ENCODE results near the gene CRYZ. TPM values are rescaled to one million over a fixed set of nuclear protein-coding genes. Genes with fewer than 3 reads are reported as not detected.
A peak's percentile ranks its signal among the peaks of the same experiment; 100 is the strongest.
"Not testable (repeated sequence)": the region's sequence is repeated elsewhere in the genome, so short reads cannot be mapped to it uniquely, and the experiment has no call there.

The CRYZ gene
- total RNA-seq, 6 experiments from 2014 or later: 127 to 177 (median 150) TPM

DNA sequence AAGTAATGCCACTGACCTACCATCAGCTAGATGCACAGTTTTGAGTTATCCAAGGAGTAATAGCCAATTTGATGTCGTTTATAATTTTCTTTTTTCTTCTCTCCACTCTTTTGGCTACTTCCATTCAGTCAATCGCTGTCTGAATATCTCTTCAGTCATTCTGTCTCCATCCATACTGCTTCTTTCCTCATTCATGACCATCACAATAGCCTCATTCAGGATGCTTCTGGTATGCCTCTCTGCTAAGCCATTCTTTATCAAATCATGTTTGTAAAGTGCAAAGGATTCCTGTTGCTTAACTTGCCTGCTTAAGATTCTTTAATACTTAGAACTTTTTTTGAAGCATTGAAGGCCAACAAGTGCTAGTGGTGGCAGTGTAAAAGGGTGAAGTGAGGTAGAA, 20.3 kb upstream of the CRYZ start:
- TF ChIP-seq CTCF (IDR thresholded peaks at IDR 0.05): no peak
- TF ChIP-seq POLR2A (IDR thresholded peaks at IDR 0.05): no peak
- 95% methylated on average over 2 of the region's 2 CpGs for WGBS (ENCODE audit: insufficient coverage, low coverage, low lambda C conversion rate, missing lambda C conversion rate)
- peaks cover 0 to 25% (median 12%) of the 10 kb centered on the region in 4 donors for H3K36me3 ChIP-seq
- DNase-seq: no peak
- no peak for ATAC-seq
- H3K27me3 ChIP-seq: no peaks in the 10 kb centered on the region
- intact Hi-C loops (cut with DNase I): no loop called here
- no peak overlapping the region for H3K4me3 ChIP-seq
- H3K4me1 ChIP-seq: no peaks in the 10 kb centered on the region
- H3K27ac ChIP-seq: no peak overlapping the region
- no peaks in the 10 kb centered on the region for H3K9me3 ChIP-seq

DNA sequence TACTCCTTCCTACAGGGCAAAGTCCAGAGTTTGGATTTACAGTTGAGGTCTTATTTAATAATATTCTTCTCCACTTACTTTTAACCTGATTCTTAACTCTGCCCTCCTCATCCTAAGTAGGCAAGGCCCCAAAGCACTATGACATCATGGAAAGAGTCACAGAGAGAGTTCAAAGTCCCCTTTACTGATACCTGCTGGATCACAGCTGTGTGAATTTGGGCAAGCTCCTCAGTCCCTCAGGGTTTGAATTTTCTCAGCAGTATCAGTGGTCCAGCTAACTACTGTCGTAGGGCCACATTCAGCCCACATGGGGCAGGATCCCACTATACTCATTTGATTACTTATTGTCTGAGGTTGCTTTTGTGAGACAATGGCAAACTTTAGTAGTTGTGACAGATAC, 16.1 kb upstream of the CRYZ start:
- no peaks in the 10 kb centered on the region for H3K27me3 ChIP-seq
- 100% methylated on average over 1 of the region's 1 CpG for WGBS (ENCODE audit: insufficient coverage, low coverage, low lambda C conversion rate, missing lambda C conversion rate)
- TF ChIP-seq POLR2A (IDR thresholded peaks at IDR 0.05) (no peak), CTCF (IDR thresholded peaks at IDR 0.05) (no peak)
- H3K27ac ChIP-seq: peak overlapping the region in 1 of 3 donors; percentile 1
- intact Hi-C loops (cut with DNase I): no loop called here
- no peaks in the 10 kb centered on the region for H3K9me3 ChIP-seq
- peak; percentile 61 to 100 (median 89) for ATAC-seq
- DNase-seq: no peak
- no peaks in the 10 kb centered on the region for H3K4me1 ChIP-seq
- H3K36me3 ChIP-seq: peaks cover 0 to 13% (median 6%) of the 10 kb centered on the region in 4 donors
- H3K4me3 ChIP-seq: no peak overlapping the region

DNA sequence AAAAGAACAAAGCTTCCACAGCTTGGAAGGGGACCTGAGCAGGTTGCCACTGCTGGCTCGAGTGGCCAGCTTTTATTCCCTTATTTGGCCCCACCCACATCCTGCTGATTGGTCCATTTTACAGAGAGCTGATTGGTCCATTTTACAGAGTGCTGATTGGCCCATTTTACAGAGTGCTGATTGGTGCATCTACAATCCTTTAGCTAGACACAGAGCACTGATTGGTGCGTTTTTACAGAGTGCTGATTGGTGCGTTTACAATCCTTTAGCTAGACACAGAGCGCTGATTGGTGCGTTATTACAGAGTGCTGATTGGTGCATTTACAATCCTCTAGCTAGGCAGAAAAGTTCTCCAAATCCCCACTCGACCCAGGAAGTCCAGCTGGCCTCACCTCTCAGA, 12.4 kb upstream of the CRYZ start:
- 100% methylated on average over 5 of the region's 6 CpGs for WGBS (ENCODE audit: insufficient coverage, low coverage, low lambda C conversion rate, missing lambda C conversion rate)
- intact Hi-C loops (cut with DNase I): not testable (repeated sequence)

DNA sequence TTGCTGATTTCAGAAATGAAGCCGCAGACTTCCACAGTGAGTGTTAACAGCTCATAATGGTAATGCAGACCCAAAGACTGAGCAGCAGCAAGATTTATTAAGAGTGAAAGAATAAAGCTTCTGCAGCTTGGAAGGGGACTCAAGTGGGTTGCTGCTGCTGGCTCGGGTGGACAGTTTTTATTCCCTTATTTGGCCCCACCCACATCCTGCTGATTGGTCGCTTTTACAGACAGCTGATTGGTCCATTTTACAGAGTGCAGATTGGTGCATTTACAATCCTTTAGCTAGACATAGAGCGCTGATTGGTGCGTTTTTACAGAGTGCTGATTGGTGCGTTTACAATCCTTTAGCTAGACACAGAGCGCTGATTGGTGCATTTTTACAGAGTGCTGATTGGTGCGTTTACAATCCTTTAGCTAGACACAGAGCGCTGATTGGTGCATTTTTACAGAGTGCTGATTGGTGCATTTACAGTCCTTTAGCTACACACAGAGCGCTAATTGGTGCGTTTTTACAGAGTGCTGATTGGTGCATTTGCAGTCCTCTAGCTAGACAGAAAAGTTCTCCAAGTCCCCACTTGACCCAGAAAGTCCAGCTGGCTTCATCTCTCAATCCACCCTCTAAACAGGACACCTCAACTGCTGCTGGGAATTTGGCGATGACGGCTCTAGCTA, 7.6 kb upstream of the CRYZ start:
- ATAC-seq; H3K9me3 ChIP-seq; H3K4me3 ChIP-seq; H3K27me3 ChIP-seq; DNase-seq; intact Hi-C loops (cut with DNase I); H3K27ac ChIP-seq: not testable (repeated sequence)
- Histone ChIP-seq H3K36me3 (peaks cover 4 to 25% (median 8%) of the 10 kb centered on the region in 4 donors), H3K4me1 (peaks cover 0 to 11% (median 1%) of the 10 kb centered on the region in 4 donors)
- WGBS (ENCODE audit: insufficient coverage, low coverage, low lambda C conversion rate, missing lambda C conversion rate): 95% methylated on average over 11 of the region's 13 CpGs

More for the DNA sequence above, 12.4 kb upstream of the CRYZ start:
- not testable (repeated sequence) for DNase-seq, H3K9me3 ChIP-seq, ATAC-seq, H3K27me3 ChIP-seq, H3K27ac ChIP-seq, H3K4me3 ChIP-seq, H3K4me1 ChIP-seq
- peaks cover 0 to 10% (median under 1%) of the 10 kb centered on the region in 4 donors for H3K36me3 ChIP-seq

GRCh38 chr1:74737333-74737732, 4.5 kb upstream of the CRYZ start:
- Histone ChIP-seq H3K9me3 (no peaks in the 10 kb centered on the region), H3K27ac (no peak overlapping the region), H3K27me3 (no peaks in the 10 kb centered on the region), H3K36me3 (peaks cover 4 to 19% (median 8%) of the 10 kb centered on the region in 4 donors), H3K4me1 (peaks cover 0 to 28% (median 3%) of the 10 kb centered on the region in 4 donors), H3K4me3 (no peak overlapping the region)
- no peak for TF ChIP-seq CTCF (IDR thresholded peaks at IDR 0.05)
- TF ChIP-seq POLR2A (IDR thresholded peaks at IDR 0.05): no peak
- DNase-seq (no peak), ATAC-seq (no peak)
- WGBS (ENCODE audit: insufficient coverage, low coverage, low lambda C conversion rate, missing lambda C conversion rate): 75% methylated on average over 2 of the region's 4 CpGs
- intact Hi-C loops (cut with DNase I): no loop called here
